GM21390 (cell line): ENCODE measurements around the gene TYRP1.

ENCODE experiments used
- ATAC-seq: cut with Tn5 transposase; IDR thresholded peaks from one replicate; pipeline ENCODE4 v1.9.1; 2021; ENCODE audit not compliant: unreplicated experiment

TYRP1 gene

DNA sequence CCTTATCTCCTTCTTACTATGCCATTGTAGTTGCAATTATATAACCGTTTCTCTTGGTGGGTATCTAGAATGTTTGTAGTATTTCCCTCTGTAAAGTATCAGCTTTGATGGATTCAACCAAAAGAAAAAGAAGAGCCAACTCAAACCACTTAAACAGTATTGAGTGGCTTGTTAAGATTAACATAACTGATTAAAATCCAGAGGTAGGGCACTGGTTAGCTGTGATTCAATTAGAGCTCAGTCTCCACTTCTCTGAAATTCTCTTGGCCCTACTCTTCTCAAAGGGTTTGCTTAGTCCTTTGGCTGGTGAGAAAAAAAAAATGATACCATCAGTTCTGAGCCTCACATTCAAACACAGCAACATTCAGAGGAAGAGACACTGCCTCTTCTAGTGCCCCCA is 37.0 kb downstream of the TYRP1 start:
- ATAC-seq, result no peak

DNA sequence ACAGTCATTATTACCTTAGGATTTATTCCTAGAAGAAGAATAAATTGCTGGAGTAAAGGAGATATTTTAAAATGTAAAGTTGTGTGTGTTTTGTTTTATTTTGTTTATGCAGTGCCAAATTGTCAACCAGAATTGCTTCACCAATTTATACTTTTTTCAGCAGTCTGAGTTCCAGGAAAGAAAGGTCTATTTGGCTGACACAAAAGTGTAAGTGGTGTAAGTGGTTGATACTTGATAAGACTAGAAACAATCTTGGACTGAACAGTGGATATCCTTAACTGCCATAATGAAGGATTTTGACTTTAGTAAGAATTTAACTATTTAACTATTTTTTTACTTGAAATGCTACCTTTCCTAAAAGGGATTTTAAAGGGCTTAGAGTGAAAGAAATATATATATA is 37.7 kb downstream of the TYRP1 start:
- ATAC-seq, result no peak

GRCh38 chr9:12732971-12733370 is 39.8 kb downstream of the TYRP1 start:
- ATAC-seq, result no peak

GRCh38 chr9:12735665-12736064 is 42.5 kb downstream of the TYRP1 start:
- ATAC-seq, result no peak

GRCh38 chr9:12737871-12738270 is 44.7 kb downstream of the TYRP1 start:
- no peak for ATAC-seq

DNA sequence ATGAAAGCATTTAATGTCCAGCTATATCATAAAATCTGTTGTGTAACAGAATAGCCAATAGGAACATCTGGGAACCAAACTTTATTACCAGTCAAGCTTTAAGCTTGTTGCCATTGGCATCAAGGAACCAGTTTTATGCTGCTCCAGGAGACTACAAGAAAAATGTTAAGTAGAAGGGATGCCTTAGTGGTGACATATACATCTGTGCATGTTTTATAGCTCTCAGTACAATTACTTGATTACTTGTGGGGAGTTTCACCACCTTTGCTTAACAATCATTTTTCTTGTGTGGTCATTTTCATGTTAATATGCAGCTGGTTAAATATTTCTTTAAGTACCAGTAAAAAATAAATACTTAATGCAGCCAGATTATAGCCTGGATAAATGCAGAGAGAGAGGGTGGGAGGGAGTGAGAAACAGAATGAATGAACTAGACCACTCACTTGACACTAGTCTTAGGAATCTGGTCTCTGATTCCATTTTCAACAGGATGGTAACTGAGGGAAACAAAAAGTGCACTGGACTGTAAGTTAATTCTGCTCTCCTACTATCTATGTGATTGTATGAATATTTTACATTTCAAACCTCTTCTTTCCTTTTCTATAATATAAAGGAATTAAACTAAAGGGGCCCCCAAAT is 45.9 kb downstream of the TYRP1 start:
- ATAC-seq, result no peak

DNA sequence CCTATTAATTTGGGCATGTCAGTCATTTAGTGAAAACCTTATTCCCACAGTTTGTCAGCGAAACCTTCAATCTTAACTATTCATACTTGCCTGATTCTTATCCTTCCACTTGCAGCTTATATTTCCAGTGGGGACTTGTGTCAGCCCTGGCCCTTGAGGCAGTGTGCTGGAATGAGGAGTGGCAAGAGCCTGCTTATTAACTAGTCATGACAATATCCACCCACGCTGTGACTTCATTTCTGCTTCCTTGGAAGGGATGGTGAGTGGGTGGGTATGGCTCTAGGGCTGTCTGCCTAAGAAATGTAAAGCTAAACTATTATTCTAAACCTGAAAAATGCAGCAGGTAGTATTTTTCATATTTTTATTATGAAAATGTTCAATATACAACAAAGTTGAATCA is 47.7 kb downstream of the TYRP1 start:
- no peak for ATAC-seq

- ATAC-seq, result no peak
These were observed 54.8 kb downstream of the TYRP1 start for GRCh38 chr9:12748016-12748415.

GRCh38 chr9:12748954-12749353 is 55.8 kb downstream of the TYRP1 start:
- no peak for ATAC-seq

- no peak for ATAC-seq
These were observed 60.7 kb downstream of the TYRP1 start for GRCh38 chr9:12753931-12754330.

DNA sequence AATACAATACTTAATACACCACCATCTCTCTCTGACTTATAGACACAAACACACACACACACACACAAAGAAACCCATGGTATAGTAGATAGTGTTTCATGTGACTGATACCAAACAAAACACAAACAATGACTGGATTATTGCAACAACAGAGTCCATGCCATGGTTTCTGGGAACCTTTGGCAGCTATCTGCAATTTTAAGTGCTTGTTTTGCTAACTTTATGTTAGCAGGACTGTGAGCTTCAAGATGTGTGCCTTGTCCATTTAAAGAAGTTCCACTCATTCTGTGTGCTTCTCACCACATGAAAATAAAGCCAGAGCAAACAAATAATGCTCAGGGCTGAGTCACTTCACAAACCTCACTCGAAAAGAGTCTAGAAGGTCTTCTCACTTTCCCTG is 66.6 kb downstream of the TYRP1 start:
- no peak for ATAC-seq
